ENCODE measurements around the gene NOCT. TPM values are rescaled to one million over a fixed set of nuclear protein-coding genes. Genes with fewer than 3 reads are reported as not detected.

NOCT gene
- total RNA-seq, 1 experiment from 2014 or later = 43.4 TPM

DNA sequence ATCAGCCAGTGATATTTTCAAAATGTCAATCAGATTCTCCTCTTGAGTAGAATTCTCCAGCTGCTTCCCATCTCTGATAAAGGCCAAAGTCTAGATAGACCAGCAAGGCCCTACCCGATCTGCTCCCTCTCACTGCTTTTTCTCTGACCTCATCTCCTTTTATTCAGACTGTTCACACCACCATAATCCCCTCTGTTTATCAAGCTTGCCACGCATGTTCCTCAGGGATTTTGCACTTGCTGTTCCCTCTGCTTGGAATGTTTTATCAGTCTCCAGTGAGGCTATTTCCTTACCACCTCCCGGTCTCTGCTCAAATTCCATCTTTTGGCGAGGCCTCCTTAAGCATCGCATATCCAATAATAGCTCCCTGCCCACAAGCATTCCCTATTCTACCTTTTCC, 20.1 kb downstream of the NOCT start (continued):
- TF ChIP-seq, protein P1, sequence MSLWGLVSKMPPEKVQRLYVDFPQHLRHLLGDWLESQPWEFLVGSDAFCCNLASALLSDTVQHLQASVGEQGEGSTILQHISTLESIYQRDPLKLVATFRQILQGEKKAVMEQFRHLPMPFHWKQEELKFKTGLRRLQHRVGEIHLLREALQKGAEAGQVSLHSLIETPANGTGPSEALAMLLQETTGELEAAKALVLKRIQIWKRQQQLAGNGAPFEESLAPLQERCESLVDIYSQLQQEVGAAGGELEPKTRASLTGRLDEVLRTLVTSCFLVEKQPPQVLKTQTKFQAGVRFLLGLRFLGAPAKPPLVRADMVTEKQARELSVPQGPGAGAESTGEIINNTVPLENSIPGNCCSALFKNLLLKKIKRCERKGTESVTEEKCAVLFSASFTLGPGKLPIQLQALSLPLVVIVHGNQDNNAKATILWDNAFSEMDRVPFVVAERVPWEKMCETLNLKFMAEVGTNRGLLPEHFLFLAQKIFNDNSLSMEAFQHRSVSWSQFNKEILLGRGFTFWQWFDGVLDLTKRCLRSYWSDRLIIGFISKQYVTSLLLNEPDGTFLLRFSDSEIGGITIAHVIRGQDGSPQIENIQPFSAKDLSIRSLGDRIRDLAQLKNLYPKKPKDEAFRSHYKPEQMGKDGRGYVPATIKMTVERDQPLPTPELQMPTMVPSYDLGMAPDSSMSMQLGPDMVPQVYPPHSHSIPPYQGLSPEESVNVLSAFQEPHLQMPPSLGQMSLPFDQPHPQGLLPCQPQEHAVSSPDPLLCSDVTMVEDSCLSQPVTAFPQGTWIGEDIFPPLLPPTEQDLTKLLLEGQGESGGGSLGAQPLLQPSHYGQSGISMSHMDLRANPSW (CRISPR knock-in tag; conservative IDR thresholded peaks at IDR 0.05; ENCODE audit: low read depth) = no peak
- no peak for TF ChIP-seq ATF1 (CRISPR knock-in tag; IDR thresholded peaks at IDR 0.05)
- TF ChIP-seq, protein P2, sequence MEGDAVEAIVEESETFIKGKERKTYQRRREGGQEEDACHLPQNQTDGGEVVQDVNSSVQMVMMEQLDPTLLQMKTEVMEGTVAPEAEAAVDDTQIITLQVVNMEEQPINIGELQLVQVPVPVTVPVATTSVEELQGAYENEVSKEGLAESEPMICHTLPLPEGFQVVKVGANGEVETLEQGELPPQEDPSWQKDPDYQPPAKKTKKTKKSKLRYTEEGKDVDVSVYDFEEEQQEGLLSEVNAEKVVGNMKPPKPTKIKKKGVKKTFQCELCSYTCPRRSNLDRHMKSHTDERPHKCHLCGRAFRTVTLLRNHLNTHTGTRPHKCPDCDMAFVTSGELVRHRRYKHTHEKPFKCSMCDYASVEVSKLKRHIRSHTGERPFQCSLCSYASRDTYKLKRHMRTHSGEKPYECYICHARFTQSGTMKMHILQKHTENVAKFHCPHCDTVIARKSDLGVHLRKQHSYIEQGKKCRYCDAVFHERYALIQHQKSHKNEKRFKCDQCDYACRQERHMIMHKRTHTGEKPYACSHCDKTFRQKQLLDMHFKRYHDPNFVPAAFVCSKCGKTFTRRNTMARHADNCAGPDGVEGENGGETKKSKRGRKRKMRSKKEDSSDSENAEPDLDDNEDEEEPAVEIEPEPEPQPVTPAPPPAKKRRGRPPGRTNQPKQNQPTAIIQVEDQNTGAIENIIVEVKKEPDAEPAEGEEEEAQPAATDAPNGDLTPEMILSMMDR (IDR thresholded peaks at IDR 0.05) = no peak
- TF ChIP-seq, protein P3, sequence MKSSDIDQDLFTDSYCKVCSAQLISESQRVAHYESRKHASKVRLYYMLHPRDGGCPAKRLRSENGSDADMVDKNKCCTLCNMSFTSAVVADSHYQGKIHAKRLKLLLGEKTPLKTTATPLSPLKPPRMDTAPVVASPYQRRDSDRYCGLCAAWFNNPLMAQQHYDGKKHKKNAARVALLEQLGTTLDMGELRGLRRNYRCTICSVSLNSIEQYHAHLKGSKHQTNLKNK (CRISPR knock-in tag; IDR thresholded peaks at IDR 0.05) = no peak

DNA sequence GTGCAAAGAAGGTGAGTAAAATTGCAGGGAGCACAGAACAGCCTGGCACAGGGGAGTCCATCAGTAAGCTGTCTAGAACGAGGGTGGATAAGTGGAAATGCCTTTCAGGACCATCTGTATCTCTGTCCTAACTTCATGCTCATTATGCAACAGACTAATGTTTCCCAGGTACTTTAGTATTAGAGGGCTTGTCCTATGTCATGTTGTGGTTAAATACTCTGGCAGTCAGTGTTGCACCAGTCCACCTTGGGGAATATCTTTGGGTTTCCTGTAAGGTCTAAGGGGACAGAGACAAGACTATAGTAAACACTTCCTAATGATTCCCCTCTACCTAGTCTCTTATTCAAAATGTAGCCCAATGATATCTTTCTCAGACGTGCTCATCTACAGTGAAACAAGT, 21.3 kb downstream of the NOCT start:
- TF ChIP-seq MXD4 (CRISPR knock-in tag; IDR thresholded peaks at IDR 0.05; ENCODE audit: borderline replicate concordance) = no peak
- TF ChIP-seq, protein P4, sequence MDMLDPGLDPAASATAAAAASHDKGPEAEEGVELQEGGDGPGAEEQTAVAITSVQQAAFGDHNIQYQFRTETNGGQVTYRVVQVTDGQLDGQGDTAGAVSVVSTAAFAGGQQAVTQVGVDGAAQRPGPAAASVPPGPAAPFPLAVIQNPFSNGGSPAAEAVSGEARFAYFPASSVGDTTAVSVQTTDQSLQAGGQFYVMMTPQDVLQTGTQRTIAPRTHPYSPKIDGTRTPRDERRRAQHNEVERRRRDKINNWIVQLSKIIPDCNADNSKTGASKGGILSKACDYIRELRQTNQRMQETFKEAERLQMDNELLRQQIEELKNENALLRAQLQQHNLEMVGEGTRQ (CRISPR knock-in tag; IDR thresholded peaks at IDR 0.05) = no peak
- TF ChIP-seq ZNF121 (CRISPR knock-in tag; IDR thresholded peaks at IDR 0.05) = no peak
- TF ChIP-seq, protein P3 (CRISPR knock-in tag; IDR thresholded peaks at IDR 0.05) = no peak
- TF ChIP-seq, protein P5, sequence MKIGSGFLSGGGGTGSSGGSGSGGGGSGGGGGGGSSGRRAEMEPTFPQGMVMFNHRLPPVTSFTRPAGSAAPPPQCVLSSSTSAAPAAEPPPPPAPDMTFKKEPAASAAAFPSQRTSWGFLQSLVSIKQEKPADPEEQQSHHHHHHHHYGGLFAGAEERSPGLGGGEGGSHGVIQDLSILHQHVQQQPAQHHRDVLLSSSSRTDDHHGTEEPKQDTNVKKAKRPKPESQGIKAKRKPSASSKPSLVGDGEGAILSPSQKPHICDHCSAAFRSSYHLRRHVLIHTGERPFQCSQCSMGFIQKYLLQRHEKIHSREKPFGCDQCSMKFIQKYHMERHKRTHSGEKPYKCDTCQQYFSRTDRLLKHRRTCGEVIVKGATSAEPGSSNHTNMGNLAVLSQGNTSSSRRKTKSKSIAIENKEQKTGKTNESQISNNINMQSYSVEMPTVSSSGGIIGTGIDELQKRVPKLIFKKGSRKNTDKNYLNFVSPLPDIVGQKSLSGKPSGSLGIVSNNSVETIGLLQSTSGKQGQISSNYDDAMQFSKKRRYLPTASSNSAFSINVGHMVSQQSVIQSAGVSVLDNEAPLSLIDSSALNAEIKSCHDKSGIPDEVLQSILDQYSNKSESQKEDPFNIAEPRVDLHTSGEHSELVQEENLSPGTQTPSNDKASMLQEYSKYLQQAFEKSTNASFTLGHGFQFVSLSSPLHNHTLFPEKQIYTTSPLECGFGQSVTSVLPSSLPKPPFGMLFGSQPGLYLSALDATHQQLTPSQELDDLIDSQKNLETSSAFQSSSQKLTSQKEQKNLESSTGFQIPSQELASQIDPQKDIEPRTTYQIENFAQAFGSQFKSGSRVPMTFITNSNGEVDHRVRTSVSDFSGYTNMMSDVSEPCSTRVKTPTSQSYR (CRISPR knock-in tag; IDR thresholded peaks at IDR 0.05) = no peak
- no peak for TF ChIP-seq SMAD4 (CRISPR knock-in tag; IDR thresholded peaks at IDR 0.05)
- no peak for TF ChIP-seq IRF2 (CRISPR knock-in tag; IDR thresholded peaks at IDR 0.05; ENCODE audit: borderline replicate concordance, low read depth)
- H3K4me3 Mint-ChIP-seq = no peak overlapping the region
- ChIA-PET CTCF (no interaction called here), POLR2A (no interaction called here)
- peaks cover 16% of the 10 kb centered on the region for H3K36me3 Mint-ChIP-seq
- H3K4me1 Mint-ChIP-seq = peaks cover 42% of the 10 kb centered on the region
- H3K27me3 Mint-ChIP-seq (ENCODE audit: low read depth) = no peaks in the 10 kb centered on the region
- no peak overlapping the region for H3K27ac Mint-ChIP-seq
- DNase-seq (ENCODE audit: low spot score) (no peak), ATAC-seq (no peak)
- no peaks in the 10 kb centered on the region for H3K9me3 Mint-ChIP-seq

DNA sequence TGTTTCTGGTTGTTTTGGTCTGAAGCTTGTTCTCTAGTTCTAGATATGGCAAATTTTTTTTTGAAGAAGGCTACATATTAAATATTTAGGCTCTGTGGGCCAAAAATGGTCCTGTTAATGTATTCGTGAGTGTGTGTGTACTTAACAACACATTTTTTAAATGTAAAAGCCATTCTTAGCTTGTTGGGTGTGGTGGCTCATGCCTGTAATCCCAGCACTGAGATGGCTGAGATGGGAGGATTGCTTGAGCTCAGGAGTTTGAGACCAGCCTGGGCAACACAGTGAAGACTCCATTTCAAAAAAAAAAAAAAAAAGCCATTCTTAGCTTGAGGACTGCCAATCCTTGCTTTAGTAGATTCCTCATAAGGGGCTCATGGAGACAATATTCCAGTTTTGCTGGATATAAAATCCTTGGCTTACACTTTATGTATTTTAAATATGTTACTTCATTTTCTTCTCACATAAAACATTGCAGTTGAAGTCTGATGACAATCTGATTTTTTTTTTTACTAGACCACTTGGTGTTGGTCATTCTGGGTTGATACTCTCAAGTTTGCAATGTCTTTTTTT, 23.4 kb downstream of the NOCT start:
- Mint-ChIP-seq H3K27ac (no peak overlapping the region; the same call in 1 of the 2 replicates), H3K36me3 (peaks cover 24% of the 10 kb centered on the region), H3K4me3 (no peak overlapping the region), H3K9me3 (no peaks in the 10 kb centered on the region), H3K4me1 (peaks cover 36% of the 10 kb centered on the region), H3K27me3 (ENCODE audit: low read depth) (no peaks in the 10 kb centered on the region)
- CTCF ChIA-PET = interaction anchor here (0.6 to 1.1 kb wide), 2 partner anchors 8 to 1219 kb away, joined by 5 to 11 read pairs; no protein-coding TSS in a partner anchor
- ATAC-seq (no peak), DNase-seq (ENCODE audit: low spot score) (no peak)
- POLR2A ChIA-PET = no interaction called here
- TF ChIP-seq, protein P6, sequence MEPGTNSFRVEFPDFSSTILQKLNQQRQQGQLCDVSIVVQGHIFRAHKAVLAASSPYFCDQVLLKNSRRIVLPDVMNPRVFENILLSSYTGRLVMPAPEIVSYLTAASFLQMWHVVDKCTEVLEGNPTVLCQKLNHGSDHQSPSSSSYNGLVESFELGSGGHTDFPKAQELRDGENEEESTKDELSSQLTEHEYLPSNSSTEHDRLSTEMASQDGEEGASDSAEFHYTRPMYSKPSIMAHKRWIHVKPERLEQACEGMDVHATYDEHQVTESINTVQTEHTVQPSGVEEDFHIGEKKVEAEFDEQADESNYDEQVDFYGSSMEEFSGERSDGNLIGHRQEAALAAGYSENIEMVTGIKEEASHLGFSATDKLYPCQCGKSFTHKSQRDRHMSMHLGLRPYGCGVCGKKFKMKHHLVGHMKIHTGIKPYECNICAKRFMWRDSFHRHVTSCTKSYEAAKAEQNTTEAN (CRISPR knock-in tag; IDR thresholded peaks at IDR 0.05) = no peak
- TF ChIP-seq TEAD4 (CRISPR knock-in tag; IDR thresholded peaks at IDR 0.05) (no peak), JUN (CRISPR knock-in tag; IDR thresholded peaks at IDR 0.05) (no peak), NFE2L1 (CRISPR knock-in tag; IDR thresholded peaks at IDR 0.05) (no peak), GRHL2 (CRISPR knock-in tag; IDR thresholded peaks at IDR 0.05; ENCODE audit: insufficient replicate concordance, severe bottlenecking) (no peak), RELA (CRISPR knock-in tag; IDR thresholded peaks at IDR 0.05; ENCODE audit: borderline replicate concordance) (no peak)
- TF ChIP-seq, protein P7, sequence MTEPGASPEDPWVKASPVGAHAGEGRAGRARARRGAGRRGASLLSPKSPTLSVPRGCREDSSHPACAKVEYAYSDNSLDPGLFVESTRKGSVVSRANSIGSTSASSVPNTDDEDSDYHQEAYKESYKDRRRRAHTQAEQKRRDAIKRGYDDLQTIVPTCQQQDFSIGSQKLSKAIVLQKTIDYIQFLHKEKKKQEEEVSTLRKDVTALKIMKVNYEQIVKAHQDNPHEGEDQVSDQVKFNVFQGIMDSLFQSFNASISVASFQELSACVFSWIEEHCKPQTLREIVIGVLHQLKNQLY (CRISPR knock-in tag; IDR thresholded peaks at IDR 0.05) = no peak
- TF ChIP-seq, protein P8, sequence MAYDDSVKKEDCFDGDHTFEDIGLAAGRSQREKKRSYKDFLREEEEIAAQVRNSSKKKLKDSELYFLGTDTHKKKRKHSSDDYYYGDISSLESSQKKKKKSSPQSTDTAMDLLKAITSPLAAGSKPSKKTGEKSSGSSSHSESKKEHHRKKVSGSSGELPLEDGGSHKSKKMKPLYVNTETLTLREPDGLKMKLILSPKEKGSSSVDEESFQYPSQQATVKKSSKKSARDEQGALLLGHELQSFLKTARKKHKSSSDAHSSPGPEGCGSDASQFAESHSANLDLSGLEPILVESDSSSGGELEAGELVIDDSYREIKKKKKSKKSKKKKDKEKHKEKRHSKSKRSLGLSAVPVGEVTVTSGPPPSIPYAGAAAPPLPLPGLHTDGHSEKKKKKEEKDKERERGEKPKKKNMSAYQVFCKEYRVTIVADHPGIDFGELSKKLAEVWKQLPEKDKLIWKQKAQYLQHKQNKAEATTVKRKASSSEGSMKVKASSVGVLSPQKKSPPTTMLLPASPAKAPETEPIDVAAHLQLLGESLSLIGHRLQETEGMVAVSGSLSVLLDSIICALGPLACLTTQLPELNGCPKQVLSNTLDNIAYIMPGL (CRISPR knock-in tag; IDR thresholded peaks at IDR 0.05) = no peak
